Measurements from ENCODE around the gene CD52.
"Not testable (repeated sequence)": the region's sequence is repeated elsewhere in the genome, so short reads cannot be mapped to it uniquely, and the experiment has no call there.

Gene CD52

GRCh38 chr1:26283871-26284596 is 33.7 kb upstream of the CD52 start:
- DNase-seq (ENCODE audit: low read depth in 2 of 3, low spot score in 2 of 3): no peak

GRCh38 chr1:26284597-26285347 is 33.0 kb upstream of the CD52 start:
- peak; percentile 78 to 88 (median 85) for DNase-seq (ENCODE audit: low read depth in 2 of 3, low spot score in 2 of 3)

GRCh38 chr1:26285366-26286063 is 32.2 kb upstream of the CD52 start:
- DNase-seq (ENCODE audit: low read depth in 2 of 3, low spot score in 2 of 3): no peak

GRCh38 chr1:26286064-26286416 is 31.7 kb upstream of the CD52 start:
- no peak for DNase-seq (ENCODE audit: low read depth in 2 of 3, low spot score in 2 of 3)

GRCh38 chr1:26287033-26287711 is 30.6 kb upstream of the CD52 start:
- DNase-seq (ENCODE audit: low read depth in 2 of 3, low spot score in 2 of 3): peak in 1 of 3 experiments; percentile 40

GRCh38 chr1:26287811-26288210 is 29.9 kb upstream of the CD52 start:
- DNase-seq (ENCODE audit: low read depth in 2 of 3, low spot score in 2 of 3): no peak

- no peak for DNase-seq (ENCODE audit: low read depth in 2 of 3, low spot score in 2 of 3)
These were observed 29.3 kb upstream of the CD52 start for GRCh38 chr1:26288311-26288941.

- DNase-seq (ENCODE audit: low read depth in 2 of 3, low spot score in 2 of 3): peak in 1 of 3 experiments; percentile 36
These were observed 28.3 kb upstream of the CD52 start for GRCh38 chr1:26289158-26290059.

- DNase-seq (ENCODE audit: low read depth in 2 of 3, low spot score in 2 of 3): no peak
These were observed 27.5 kb upstream of the CD52 start for GRCh38 chr1:26290122-26290881.

- DNase-seq (ENCODE audit: low read depth in 2 of 3, low spot score in 2 of 3): no peak
These were observed 26.9 kb upstream of the CD52 start for GRCh38 chr1:26290882-26291261.

GRCh38 chr1:26291433-26291832 is 26.3 kb upstream of the CD52 start:
- no peak for DNase-seq (ENCODE audit: low read depth in 2 of 3, low spot score in 2 of 3)

GRCh38 chr1:26291939-26292338 is 25.8 kb upstream of the CD52 start:
- no peak for DNase-seq (ENCODE audit: low read depth in 2 of 3, low spot score in 2 of 3)

- DNase-seq (ENCODE audit: low read depth in 2 of 3, low spot score in 2 of 3): not testable (repeated sequence)
These were observed 25.0 kb upstream of the CD52 start for GRCh38 chr1:26292735-26293134.

GRCh38 chr1:26293911-26294463 is 23.8 kb upstream of the CD52 start:
- no peak for DNase-seq (ENCODE audit: low read depth in 2 of 3, low spot score in 2 of 3)

- no peak for DNase-seq (ENCODE audit: low read depth in 2 of 3, low spot score in 2 of 3)
These were observed 22.3 kb upstream of the CD52 start for GRCh38 chr1:26295194-26296138.

- no peak for DNase-seq (ENCODE audit: low read depth in 2 of 3, low spot score in 2 of 3)
These were observed 21.3 kb upstream of the CD52 start for GRCh38 chr1:26296340-26297056.
